Endothelial cell of umbilical vein (primary cell): ENCODE data around the gene DPF3. TPM values are rescaled to one million over a fixed set of nuclear protein-coding genes. Genes with fewer than 3 reads are reported as not detected.

ENCODE experiments used
- BruUV-seq: library from RNA; stranded (reverse); fragments of 400-500 nt; replicated peaks from 2 replicates; lab custom pipeline; 2021; lab: Mats Ljungman, UMichigan
- CTCF ChIA-PET: fragments of 300-600, 350-600 bp; sonication (Branson Sonifier 250); formaldehyde crosslinking; loops from one replicate; lab custom pipeline; 2021; ENCODE audit warnings: antibody characterized with exemption, inconsistent platforms; lab: Charles Lee
- POLR2A ChIA-PET: fragments of 300-600, 350-600 bp; sonication (Branson Sonifier 250); formaldehyde crosslinking; loops from one replicate; lab custom pipeline; 2021; ENCODE audit warnings: antibody characterized with exemption, inconsistent platforms; lab: Charles Lee
- DNase-seq: peaks from one replicate; pipeline ENCODE4 v3.0.0-alpha.2; 2011; ENCODE audit warnings: low read depth, low spot score
- FAIRE-seq: peaks from 2 replicates; lab custom pipeline; 2011; peaks lifted over from hg19 to GRCh38; lab: Jason Lieb, UNC
- H2AFZ ChIP-seq: 2 replicates; pipeline ENCODE4 v1.6.0; 2012; ENCODE audit warnings: low read depth, low read length, control low read depth, inconsistent platforms
- H3K27ac ChIP-seq: 2 replicates; pipeline ENCODE4 v1.5.1; 2011; ENCODE audit warnings: low read depth, mild to moderate bottlenecking, control low read depth, low read length, moderate library complexity; ENCODE audit not compliant: insufficient read depth
- H3K27me3 ChIP-seq, 2 experiments: 2 replicates each; pipeline versions ENCODE4 v1.6.0 to v1.6.1; 2011; ENCODE audit warnings: low read length in 2 of 2, mixed read lengths in 1 of 2; ENCODE audit not compliant: control insufficient read depth in 2 of 2, insufficient read depth in 2 of 2
- H3K36me3 ChIP-seq, 2 experiments: 2 replicates in 1 of 2; 3 replicates in 1 of 2; pipeline ENCODE4 v1.5.1; 2011; ENCODE audit warnings: low read length in 2 of 2, mild to moderate bottlenecking in 1 of 2, moderate library complexity in 1 of 2; ENCODE audit not compliant: control insufficient read depth in 2 of 2, insufficient read depth in 2 of 2; ENCODE audit errors: extremely low read depth in 1 of 2
- H3K4me1 ChIP-seq: 3 replicates; pipeline ENCODE4 v1.5.1; 2011; ENCODE audit warnings: mild to moderate bottlenecking, low read length; ENCODE audit not compliant: control insufficient read depth, insufficient read depth; ENCODE audit errors: extremely low read depth
- H3K4me2 ChIP-seq: 2 replicates; pipeline ENCODE4 v1.6.1; 2011; ENCODE audit warnings: low read length, control low read depth, mixed read lengths; ENCODE audit not compliant: insufficient read depth
- H3K4me3 ChIP-seq, 3 experiments: fragments of 200-600 bp in 1 of 3; sonication (generic), shearing (Covaris generic) in 1 of 3; replicated peaks in 1 of 3; 2 replicates each; pipeline ENCODE4 v1.5.1; 2011 to 2016; ENCODE audit warnings: control low read depth in 3 of 3, low read length in 3 of 3, mild to moderate bottlenecking in 2 of 3, inconsistent platforms in 1 of 3, low read depth in 1 of 3, moderate library complexity in 1 of 3; ENCODE audit not compliant: insufficient read depth in 1 of 3
- H3K79me2 ChIP-seq: 2 replicates; pipeline ENCODE4 v1.6.0; 2012; ENCODE audit warnings: low read length, inconsistent platforms; ENCODE audit not compliant: control insufficient read depth, insufficient read depth
- H3K9ac ChIP-seq: replicated peaks from 2 replicates; pipeline ENCODE3; 2011; ENCODE audit warnings: low read length, control low read depth; ENCODE audit not compliant: insufficient read depth; ENCODE audit errors: extremely low read depth
- H3K9me1 ChIP-seq: replicated peaks from 3 replicates; pipeline ENCODE4 v1.6.0; 2011; ENCODE audit warnings: mild to moderate bottlenecking, low read length; ENCODE audit not compliant: control insufficient read depth, insufficient read depth; ENCODE audit errors: extremely low read depth
- H3K9me3 ChIP-seq: replicated peaks from 2 replicates; pipeline ENCODE4 v1.5.1; 2012; ENCODE audit warnings: low read length, inconsistent platforms; ENCODE audit not compliant: control insufficient read depth, insufficient read depth
- H4K20me1 ChIP-seq: replicated peaks from 2 replicates; pipeline ENCODE3; 2011; ENCODE audit warnings: mild to moderate bottlenecking, low read length; ENCODE audit not compliant: control insufficient read depth, insufficient read depth; ENCODE audit errors: extremely low read depth
- EZH2 ChIP-seq: IDR thresholded peaks from 2 replicates; pipeline ENCODE4 v1.6.1; 2012; ENCODE audit warnings: borderline replicate concordance, low read depth, mild to moderate bottlenecking, moderate library complexity, low read length, inconsistent platforms; ENCODE audit not compliant: severe bottlenecking
- FOS ChIP-seq: IDR thresholded peaks from 2 replicates; pipeline ENCODE4 v1.6.1; 2011; ENCODE audit warnings: mild to moderate bottlenecking, low read length, moderate library complexity, borderline replicate concordance; ENCODE audit not compliant: insufficient read depth
- GATA2 ChIP-seq: IDR thresholded peaks from 2 replicates; pipeline ENCODE4 v1.7.0; 2011; ENCODE audit warnings: low read depth, mild to moderate bottlenecking, moderate library complexity, mixed read lengths, low read length; ENCODE audit not compliant: insufficient read length, insufficient read depth
- JUN ChIP-seq: IDR thresholded peaks from 2 replicates; pipeline ENCODE4 v1.6.1; 2011; ENCODE audit warnings: borderline replicate concordance, low read depth; ENCODE audit not compliant: insufficient read length, insufficient read depth
- MYC ChIP-seq: IDR thresholded peaks from one replicate; pipeline ENCODE4 v1.6.1; 2011; ENCODE audit warnings: mild to moderate bottlenecking, low read depth, low read length
- POLR2A ChIP-seq: IDR thresholded peaks from 2 replicates; pipeline ENCODE4 v1.6.1; 2012; ENCODE audit warnings: low read depth, mild to moderate bottlenecking, control low read depth, low read length
- POLR2AphosphoS5 ChIP-seq: IDR thresholded peaks from 2 replicates; pipeline ENCODE4 v1.6.1; 2012; ENCODE audit warnings: low read depth, mild to moderate bottlenecking, control low read depth, low read length, moderate library complexity; ENCODE audit not compliant: insufficient read depth
- dilution Hi-C: fragments of 300-500 bp; cut with MboI; formaldehyde crosslinking; loops from one replicate; pipeline ENCODE4 v1.15.0; 2019; ENCODE audit warnings: low sequenced_read_pairs; ENCODE audit not compliant: extremely low pct_ligation_motif_present
- intact Hi-C: fragments of 100-400 bp; cut with micrococcal nuclease; formaldehyde crosslinking; loops from one replicate; pipeline ENCODE4 v1.10.0; 2022
- polyA plus RNA-seq, 4 experiments: library from polyadenylated mRNA; depleted of rRNA in 3 of 4; stranded (reverse) in 3 of 4; unstranded in 1 of 4; fragments of >200 nt; gene quantifications; 2 replicates each; pipeline versions ENCODE4 v1.2.1 to v1.2.3, GENCODE V29; 2011 to 2012; ENCODE audit warnings: missing spikeins in 1 of 4
- total RNA-seq: library from RNA; stranded (reverse); gene quantifications from 2 replicates; pipeline ENCODE4 v1.2.3, GENCODE V29; 2021
- TF ChIP-seq, protein P1 (sequence below): IDR thresholded peaks from 2 replicates; pipeline ENCODE4 v1.6.1; 2011; ENCODE audit not compliant: insufficient read depth, insufficient read length
- TF ChIP-seq, protein P2 (sequence below), 2 donors: IDR thresholded peaks; 1 replicate in 1 of 2; 2 replicates in 1 of 2; pipeline ENCODE4 v1.5.1; 2011; ENCODE audit warnings: low read length in 2 of 2, mild to moderate bottlenecking in 2 of 2, moderate library complexity in 2 of 2, control low read depth in 1 of 2, inconsistent platforms in 1 of 2, low read depth in 1 of 2; ENCODE audit not compliant: insufficient read depth in 1 of 2; ENCODE audit errors: extremely low read depth in 1 of 2

DPF3 gene
- total and polyA plus RNA-seq, 2 donors (not counting 3 experiments of a cell fraction or from before 2014, with no cell fraction given) = 2.4 to 3.5 TPM

DNA sequence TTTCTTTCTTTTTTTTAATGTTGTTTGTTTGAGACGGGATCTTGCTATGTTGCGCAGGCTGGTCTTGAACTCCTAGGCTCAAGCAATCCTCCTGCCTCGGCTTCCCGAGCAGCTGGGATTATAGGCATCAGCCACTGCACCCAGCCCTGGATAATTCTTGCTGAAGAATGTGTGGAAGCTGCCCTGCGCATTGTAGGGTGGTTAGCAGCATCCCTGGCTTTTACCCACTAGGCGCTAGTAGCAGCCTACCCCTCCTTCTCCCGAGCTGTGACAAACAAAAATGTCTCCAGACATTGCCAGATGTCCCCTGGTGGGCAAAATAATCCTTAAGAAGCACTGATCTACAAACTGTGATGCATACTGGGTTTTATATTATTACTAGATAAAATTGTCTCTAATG lies 39.0 kb upstream of the DPF3 start:
- FAIRE-seq = no peak
- Histone ChIP-seq H3K4me3 (no peak overlapping the region), H4K20me1 (no peaks in the 10 kb centered on the region), H3K9me3 (no peaks in the 10 kb centered on the region), H3K9me1 (no peaks in the 10 kb centered on the region), H3K79me2 (no peaks in the 10 kb centered on the region), H3K27me3 (no peaks in the 10 kb centered on the region), H3K27ac (no peak overlapping the region), H3K9ac (no peak overlapping the region), H3K4me2 (no peak overlapping the region), H3K4me1 (no peaks in the 10 kb centered on the region), H3K36me3 (no peaks in the 10 kb centered on the region), H2AFZ (no peak overlapping the region)
- CTCF ChIA-PET = interaction anchor here (1.2 kb wide), 1 partner anchor 419 kb away, joined by 4 read pairs; no protein-coding TSS in a partner anchor
- POLR2A ChIA-PET = no interaction called here
- BruUV-seq = no TSS peak
- intact Hi-C loops = no loop called here
- no peak for DNase-seq
- no peak for TF ChIP-seq POLR2AphosphoS5
- no peak for TF ChIP-seq POLR2A
- TF ChIP-seq GATA2 = no peak
- no peak for TF ChIP-seq MYC
- TF ChIP-seq FOS = no peak
- TF ChIP-seq, protein P1, sequence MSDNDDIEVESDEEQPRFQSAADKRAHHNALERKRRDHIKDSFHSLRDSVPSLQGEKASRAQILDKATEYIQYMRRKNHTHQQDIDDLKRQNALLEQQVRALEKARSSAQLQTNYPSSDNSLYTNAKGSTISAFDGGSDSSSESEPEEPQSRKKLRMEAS = no peak
- no peak for TF ChIP-seq EZH2
- no peak for TF ChIP-seq JUN
- TF ChIP-seq, protein P2, sequence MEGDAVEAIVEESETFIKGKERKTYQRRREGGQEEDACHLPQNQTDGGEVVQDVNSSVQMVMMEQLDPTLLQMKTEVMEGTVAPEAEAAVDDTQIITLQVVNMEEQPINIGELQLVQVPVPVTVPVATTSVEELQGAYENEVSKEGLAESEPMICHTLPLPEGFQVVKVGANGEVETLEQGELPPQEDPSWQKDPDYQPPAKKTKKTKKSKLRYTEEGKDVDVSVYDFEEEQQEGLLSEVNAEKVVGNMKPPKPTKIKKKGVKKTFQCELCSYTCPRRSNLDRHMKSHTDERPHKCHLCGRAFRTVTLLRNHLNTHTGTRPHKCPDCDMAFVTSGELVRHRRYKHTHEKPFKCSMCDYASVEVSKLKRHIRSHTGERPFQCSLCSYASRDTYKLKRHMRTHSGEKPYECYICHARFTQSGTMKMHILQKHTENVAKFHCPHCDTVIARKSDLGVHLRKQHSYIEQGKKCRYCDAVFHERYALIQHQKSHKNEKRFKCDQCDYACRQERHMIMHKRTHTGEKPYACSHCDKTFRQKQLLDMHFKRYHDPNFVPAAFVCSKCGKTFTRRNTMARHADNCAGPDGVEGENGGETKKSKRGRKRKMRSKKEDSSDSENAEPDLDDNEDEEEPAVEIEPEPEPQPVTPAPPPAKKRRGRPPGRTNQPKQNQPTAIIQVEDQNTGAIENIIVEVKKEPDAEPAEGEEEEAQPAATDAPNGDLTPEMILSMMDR (IDR thresholded peaks at IDR 0.05; ENCODE audit: extremely low read depth in 1 of 2, insufficient read depth in 1 of 2, low read depth in 1 of 2, low read length in 2 of 2) = no peak
- dilution Hi-C loops = no loop called here
